CD4-positive, CD25-positive, alpha-beta regulatory T cell (primary cell): ENCODE results near the gene RAB6A. TPM values are rescaled to one million over a fixed set of nuclear protein-coding genes. Genes with fewer than 3 reads are reported as not detected.

Experiments used
- ATAC-seq, 2 donors: fragments of 150-1000 bp; cut with Tn5 transposase; one replicate each; pipeline ENCODE4 v1.10.0; 2021; ENCODE audit warnings: low read depth in 2 of 2, moderate number of reproducible peaks in 2 of 2, moderate library complexity in 1 of 2
- DNase-seq, 3 donors: peaks; one replicate each; pipeline versions ENCODE4 v3.0.0 to v3.0.0-alpha.2; 2012 to 2022; ENCODE audit warnings: mixed read lengths in 1 of 3
- H3K27ac ChIP-seq: one replicate; pipeline ENCODE4 v1.7.0; 2013; ENCODE audit warnings: mild to moderate bottlenecking, low read length; ENCODE audit not compliant: insufficient read depth, poor library complexity, severe bottlenecking
- H3K27me3 ChIP-seq: one replicate; pipeline ENCODE4 v1.7.0; 2013; ENCODE audit warnings: low read length; ENCODE audit not compliant: control insufficient read depth, insufficient read depth
- H3K36me3 ChIP-seq: one replicate; pipeline ENCODE4 v1.7.0; 2013; ENCODE audit warnings: mild to moderate bottlenecking, low read length, moderate library complexity; ENCODE audit not compliant: control insufficient read depth, insufficient read depth
- H3K4me1 ChIP-seq: 2 replicates; pipeline ENCODE4 v1.7.0; 2013; ENCODE audit warnings: mild to moderate bottlenecking, low read length; ENCODE audit not compliant: insufficient read depth, control insufficient read depth, poor library complexity, severe bottlenecking
- H3K4me3 ChIP-seq: one replicate; pipeline ENCODE4 v1.7.0; 2013; ENCODE audit warnings: low read depth, mild to moderate bottlenecking, low read length, moderate library complexity
- H3K9me3 ChIP-seq, 2 experiments: 1 replicate in 1 of 2; 2 replicates in 1 of 2; pipeline ENCODE4 v1.7.0; 2013; ENCODE audit warnings: low read length in 2 of 2, mild to moderate bottlenecking in 1 of 2, moderate library complexity in 1 of 2; ENCODE audit not compliant: control insufficient read depth in 2 of 2
- H3K27ac Mint-ChIP-seq, 3 donors: one replicate each; pipeline ENCODE4 v1.8.0; 2020 to 2022; ENCODE audit warnings: mild to moderate bottlenecking in 3 of 3, mixed read lengths in 3 of 3, moderate library complexity in 2 of 3
- H3K27me3 Mint-ChIP-seq: one replicate; pipeline ENCODE4 v1.8.0; 2022; ENCODE audit warnings: mild to moderate bottlenecking, mixed read lengths
- H3K36me3 Mint-ChIP-seq: one replicate; pipeline ENCODE4 v1.8.0; 2020; ENCODE audit warnings: mixed read lengths
- H3K4me1 Mint-ChIP-seq, 4 donors: one replicate each; pipeline ENCODE4 v1.8.0; 2020 to 2022; ENCODE audit warnings: mixed read lengths in 4 of 4, mild to moderate bottlenecking in 1 of 4
- H3K4me3 Mint-ChIP-seq, 4 donors: one replicate each; pipeline ENCODE4 v1.8.0; 2020 to 2022; ENCODE audit warnings: mild to moderate bottlenecking in 4 of 4, mixed read lengths in 4 of 4, moderate library complexity in 3 of 4
- H3K9me3 Mint-ChIP-seq, 7 donors: one replicate each; pipeline ENCODE4 v1.8.0; 2020 to 2022; ENCODE audit warnings: mixed read lengths in 7 of 7, mild to moderate bottlenecking in 3 of 7, moderate library complexity in 2 of 7
- polyA plus RNA-seq, 4 donors: library from polyadenylated mRNA; unstranded; fragments of 300-500 nt; fragmentation: Illumina TruSeq; gene quantifications; one replicate each; pipeline ENCODE4 v1.2.3, GENCODE V29; 2021
- total RNA-seq: library from RNA; stranded (reverse); gene quantifications from one replicate; pipeline ENCODE4 v1.2.3, GENCODE V29; 2022

The RAB6A gene
- total and polyA plus RNA-seq, 5 donors from 2014 or later: 79.0 to 124 (median 119) TPM

GRCh38 chr11:73761403-73761945 lies 600 bp upstream of the RAB6A start:
- H3K36me3 ChIP-seq: no peaks in the 10 kb centered on the region
- peak overlapping the region; percentile 74 for H3K4me3 ChIP-seq
- DNase-seq: no peak

GRCh38 chr11:73760135-73760678 lies 667 bp downstream of the RAB6A start:
- peak overlapping the region; percentile 89 for H3K4me3 ChIP-seq
- H3K4me1 Mint-ChIP-seq: peaks cover 22 to 47% (median 36%) of the 10 kb centered on the region in 4 donors
- no peak for DNase-seq
- no peaks in the 10 kb centered on the region for H3K36me3 ChIP-seq
- no peaks in the 10 kb centered on the region for H3K36me3 Mint-ChIP-seq
- no peak for ATAC-seq
- peak overlapping the region; percentile 83 for H3K27ac ChIP-seq
- no peaks in the 10 kb centered on the region for H3K27me3 Mint-ChIP-seq
- H3K4me3 Mint-ChIP-seq: peak overlapping the region; percentile 88 to 99 (median 94)
- peaks cover 0 to 1% (median 0%) of the 10 kb centered on the region in 7 donors for H3K9me3 Mint-ChIP-seq
- H3K27me3 ChIP-seq: no peaks in the 10 kb centered on the region
- H3K27ac Mint-ChIP-seq: peak overlapping the region in 2 of 3 donors; percentile 90 to 91
- H3K4me1 ChIP-seq: peaks cover 30% of the 10 kb centered on the region
- H3K9me3 ChIP-seq: no peaks in the 10 kb centered on the region

More at GRCh38 chr11:73761403-73761945, 600 bp upstream of the RAB6A start:
- Mint-ChIP-seq H3K36me3 (no peaks in the 10 kb centered on the region), H3K4me1 (peaks cover 19 to 38% (median 32%) of the 10 kb centered on the region in 4 donors), H3K27ac (peak overlapping the region; percentile 90 to 98 (median 97)), H3K27me3 (peaks cover 10% of the 10 kb centered on the region), H3K4me3 (peak overlapping the region; percentile 88 to 98 (median 90)), H3K9me3 (peaks cover 0 to 1% (median 0%) of the 10 kb centered on the region in 7 donors)
- H3K27ac ChIP-seq: peak overlapping the region; percentile 83
- no peaks in the 10 kb centered on the region for H3K9me3 ChIP-seq
- peak; percentile 0 to 2 for ATAC-seq
- peaks cover 29% of the 10 kb centered on the region for H3K4me1 ChIP-seq
- H3K27me3 ChIP-seq: peaks cover 3% of the 10 kb centered on the region

GRCh38 chr11:73759610-73760134 lies 1.2 kb downstream of the RAB6A start:
- peak overlapping the region in 2 of 3 donors; percentile 90 to 91 for H3K27ac Mint-ChIP-seq
- Histone ChIP-seq H3K9me3 (no peaks in the 10 kb centered on the region), H3K4me1 (peaks cover 30% of the 10 kb centered on the region), H3K27ac (peak overlapping the region; percentile 83), H3K4me3 (peak overlapping the region; percentile 89), H3K36me3 (no peaks in the 10 kb centered on the region), H3K27me3 (no peaks in the 10 kb centered on the region)
- H3K36me3 Mint-ChIP-seq: no peaks in the 10 kb centered on the region
- peak overlapping the region; percentile 88 to 99 (median 94) for H3K4me3 Mint-ChIP-seq
- peaks cover 22 to 47% (median 36%) of the 10 kb centered on the region in 4 donors for H3K4me1 Mint-ChIP-seq
- DNase-seq (peak in 1 of 3 donors; percentile 15), ATAC-seq (no peak)
- H3K27me3 Mint-ChIP-seq: no peaks in the 10 kb centered on the region
- peaks cover 0 to 1% (median 0%) of the 10 kb centered on the region in 7 donors for H3K9me3 Mint-ChIP-seq

GRCh38 chr11:73758451-73758850 lies 2.4 kb downstream of the RAB6A start:
- Mint-ChIP-seq H3K36me3 (peaks cover 4% of the 10 kb centered on the region), H3K9me3 (peaks cover 0 to 1% (median 0%) of the 10 kb centered on the region in 7 donors), H3K4me1 (peaks cover 26 to 58% (median 41%) of the 10 kb centered on the region in 4 donors), H3K27me3 (no peaks in the 10 kb centered on the region), H3K27ac (peak overlapping the region in 2 of 3 donors; percentile 72 to 90), H3K4me3 (peak overlapping the region; percentile 88 to 99 (median 94))
- no peak overlapping the region for H3K27ac ChIP-seq
- H3K27me3 ChIP-seq: no peaks in the 10 kb centered on the region
- H3K36me3 ChIP-seq: no peaks in the 10 kb centered on the region
- DNase-seq (no peak), ATAC-seq (no peak)
- H3K9me3 ChIP-seq: no peaks in the 10 kb centered on the region
- H3K4me1 ChIP-seq: peaks cover 30% of the 10 kb centered on the region
- peak overlapping the region; percentile 89 for H3K4me3 ChIP-seq

- H3K4me1 Mint-ChIP-seq: peaks cover 26 to 62% (median 40%) of the 10 kb centered on the region in 4 donors
- peak overlapping the region in 2 of 4 donors; percentile 14 to 88 for H3K4me3 Mint-ChIP-seq
- DNase-seq (no peak), ATAC-seq (no peak)
- H3K9me3 Mint-ChIP-seq: peaks cover 0 to 1% (median 0%) of the 10 kb centered on the region in 7 donors
- Histone ChIP-seq H3K9me3 (no peaks in the 10 kb centered on the region), H3K27me3 (no peaks in the 10 kb centered on the region), H3K36me3 (no peaks in the 10 kb centered on the region), H3K4me1 (peaks cover 30% of the 10 kb centered on the region), H3K27ac (no peak overlapping the region), H3K4me3 (no peak overlapping the region)
- no peak overlapping the region for H3K27ac Mint-ChIP-seq
- peaks cover 4% of the 10 kb centered on the region for H3K36me3 Mint-ChIP-seq
- no peaks in the 10 kb centered on the region for H3K27me3 Mint-ChIP-seq
These were observed 3.3 kb downstream of the RAB6A start for GRCh38 chr11:73757598-73757997.

GRCh38 chr11:73755670-73756069 lies 5.2 kb downstream of the RAB6A start:
- H3K27ac ChIP-seq: no peak overlapping the region
- Mint-ChIP-seq H3K27ac (no peak overlapping the region), H3K4me3 (no peak overlapping the region), H3K27me3 (no peaks in the 10 kb centered on the region), H3K36me3 (peaks cover 4% of the 10 kb centered on the region), H3K9me3 (no peaks in the 10 kb centered on the region), H3K4me1 (peaks cover 41 to 73% (median 49%) of the 10 kb centered on the region in 4 donors)
- no peaks in the 10 kb centered on the region for H3K36me3 ChIP-seq
- no peak overlapping the region for H3K4me3 ChIP-seq
- H3K27me3 ChIP-seq: no peaks in the 10 kb centered on the region
- no peak for ATAC-seq
- peaks cover 39% of the 10 kb centered on the region for H3K4me1 ChIP-seq
- no peaks in the 10 kb centered on the region for H3K9me3 ChIP-seq
- DNase-seq: no peak

GRCh38 chr11:73753938-73754337 lies 6.9 kb downstream of the RAB6A start:
- Mint-ChIP-seq H3K36me3 (peaks cover 4% of the 10 kb centered on the region), H3K4me1 (peaks cover 36 to 78% (median 48%) of the 10 kb centered on the region in 4 donors), H3K4me3 (peak overlapping the region in 1 of 4 donors; percentile 1), H3K27ac (peak overlapping the region in 2 of 3 donors; percentile 1 to 5), H3K27me3 (no peaks in the 10 kb centered on the region), H3K9me3 (no peaks in the 10 kb centered on the region)
- ATAC-seq (no peak), DNase-seq (no peak)
- Histone ChIP-seq H3K9me3 (no peaks in the 10 kb centered on the region), H3K4me3 (no peak overlapping the region), H3K27me3 (no peaks in the 10 kb centered on the region), H3K4me1 (peaks cover 25% of the 10 kb centered on the region), H3K36me3 (no peaks in the 10 kb centered on the region), H3K27ac (no peak overlapping the region)
